ENCODE results near the gene HECA.
"Not testable (repeated sequence)": the region's sequence is repeated elsewhere in the genome, so short reads cannot be mapped to it uniquely, and the experiment has no call there.

HECA gene

DNA sequence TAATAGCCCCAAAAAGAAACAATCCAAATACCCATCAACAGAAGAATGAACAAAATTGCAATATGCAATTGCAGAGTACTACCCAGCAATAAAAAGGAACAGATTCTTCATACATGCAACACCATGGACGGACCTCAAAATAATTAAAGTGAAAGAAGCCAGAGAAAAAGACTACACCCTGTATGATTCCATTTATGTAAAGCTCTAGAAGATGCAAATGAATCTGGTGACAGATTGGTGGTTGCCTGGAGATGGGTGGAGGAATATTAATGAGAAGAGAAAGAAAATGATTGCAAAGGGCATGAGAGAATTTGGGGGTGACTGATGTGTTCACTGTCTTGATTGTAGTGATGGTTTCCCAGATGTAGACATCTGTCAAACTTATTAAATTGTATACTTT lies 51.8 kb downstream of the HECA start:
- peaks cover 45% of the 10 kb centered on the region for H3K4me1 Mint-ChIP-seq
- no peak overlapping the region for H3K4me3 Mint-ChIP-seq
- H3K36me3 Mint-ChIP-seq (ENCODE audit: low read depth) = peaks cover 6% of the 10 kb centered on the region
- DNase-seq = no peak
- H3K9me3 Mint-ChIP-seq = no peaks in the 10 kb centered on the region
- H3K27me3 Mint-ChIP-seq = no peaks in the 10 kb centered on the region
- peak overlapping the region; percentile 83 for H3K27ac Mint-ChIP-seq
- ATAC-seq = no peak

DNA sequence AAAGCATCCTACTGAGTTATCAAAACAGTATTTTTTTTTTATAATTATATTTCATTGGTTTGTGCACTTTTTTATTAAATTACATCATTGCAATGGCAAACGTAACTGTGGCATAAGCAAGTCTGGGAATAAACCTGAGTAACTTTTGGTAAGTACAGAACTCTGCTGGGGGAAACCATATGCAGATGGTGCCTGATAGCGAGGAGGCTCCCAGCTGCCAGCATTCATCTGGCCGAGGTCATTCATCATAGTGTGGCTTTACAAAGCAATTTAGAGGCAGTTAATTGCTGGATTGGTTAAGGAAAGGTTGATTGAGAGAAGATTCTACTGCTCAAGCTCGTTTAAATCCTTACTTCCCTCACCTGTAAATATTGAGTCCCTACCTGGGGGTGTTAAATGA lies 52.6 kb downstream of the HECA start:
- H3K4me3 Mint-ChIP-seq = no peak overlapping the region
- peak; percentile 31 for ATAC-seq
- no peaks in the 10 kb centered on the region for H3K9me3 Mint-ChIP-seq
- H3K27ac Mint-ChIP-seq = no peak overlapping the region
- H3K36me3 Mint-ChIP-seq (ENCODE audit: low read depth) = peaks cover 6% of the 10 kb centered on the region
- H3K27me3 Mint-ChIP-seq = no peaks in the 10 kb centered on the region
- peaks cover 45% of the 10 kb centered on the region for H3K4me1 Mint-ChIP-seq
- no peak for DNase-seq

DNA sequence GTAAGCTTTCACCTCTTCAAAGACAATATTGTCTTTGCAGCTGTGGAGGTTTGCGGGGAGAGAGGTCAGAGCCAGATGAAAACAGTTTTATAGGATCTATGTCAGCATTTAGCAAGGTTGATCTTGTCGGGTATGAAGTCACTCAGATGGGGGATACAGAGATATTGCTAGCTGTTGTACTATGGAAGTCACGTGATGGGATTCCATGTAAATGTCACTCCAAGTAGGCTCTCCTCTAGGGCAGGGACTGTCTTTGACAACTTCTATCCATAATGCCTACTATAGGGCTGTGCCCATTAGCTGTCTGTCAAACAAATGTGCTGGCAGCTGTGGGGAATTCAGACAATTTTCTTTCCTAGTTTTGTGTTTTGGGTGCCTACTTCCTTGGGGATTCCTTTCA lies 54.8 kb downstream of the HECA start:
- peaks cover 6% of the 10 kb centered on the region for H3K36me3 Mint-ChIP-seq (ENCODE audit: low read depth)
- peak overlapping the region; percentile 27 for H3K27ac Mint-ChIP-seq
- H3K4me1 Mint-ChIP-seq = peaks cover 33% of the 10 kb centered on the region
- DNase-seq (no peak), ATAC-seq (no peak)
- no peaks in the 10 kb centered on the region for H3K27me3 Mint-ChIP-seq
- no peak overlapping the region for H3K4me3 Mint-ChIP-seq
- peaks cover 6% of the 10 kb centered on the region for H3K9me3 Mint-ChIP-seq

- H3K27me3 Mint-ChIP-seq = no peaks in the 10 kb centered on the region
- H3K4me1 Mint-ChIP-seq = no peaks in the 10 kb centered on the region
- H3K4me3 Mint-ChIP-seq = no peak overlapping the region
- DNase-seq (no peak), ATAC-seq (no peak)
- peaks cover 7% of the 10 kb centered on the region for H3K9me3 Mint-ChIP-seq
- H3K27ac Mint-ChIP-seq = no peak overlapping the region
- H3K36me3 Mint-ChIP-seq (ENCODE audit: low read depth) = no peaks in the 10 kb centered on the region
Measured at GRCh38 chr6:139194740-139195139, 59.9 kb downstream of the HECA start.

- ATAC-seq (no peak), DNase-seq (no peak)
- Mint-ChIP-seq H3K4me1 (no peaks in the 10 kb centered on the region), H3K36me3 (ENCODE audit: low read depth) (no peaks in the 10 kb centered on the region), H3K27me3 (no peaks in the 10 kb centered on the region), H3K9me3 (peaks cover 10% of the 10 kb centered on the region), H3K4me3 (no peak overlapping the region), H3K27ac (no peak overlapping the region)
Measured at GRCh38 chr6:139198529-139199288, 63.8 kb downstream of the HECA start.

- no peaks in the 10 kb centered on the region for H3K4me1 Mint-ChIP-seq
- no peaks in the 10 kb centered on the region for H3K27me3 Mint-ChIP-seq
- no peak overlapping the region for H3K4me3 Mint-ChIP-seq
- DNase-seq (no peak), ATAC-seq (no peak)
- peaks cover 13% of the 10 kb centered on the region for H3K9me3 Mint-ChIP-seq
- no peak overlapping the region for H3K27ac Mint-ChIP-seq
- peaks cover 6% of the 10 kb centered on the region for H3K36me3 Mint-ChIP-seq (ENCODE audit: low read depth)
Measured at GRCh38 chr6:139201378-139201777, 66.5 kb downstream of the HECA start.

DNA sequence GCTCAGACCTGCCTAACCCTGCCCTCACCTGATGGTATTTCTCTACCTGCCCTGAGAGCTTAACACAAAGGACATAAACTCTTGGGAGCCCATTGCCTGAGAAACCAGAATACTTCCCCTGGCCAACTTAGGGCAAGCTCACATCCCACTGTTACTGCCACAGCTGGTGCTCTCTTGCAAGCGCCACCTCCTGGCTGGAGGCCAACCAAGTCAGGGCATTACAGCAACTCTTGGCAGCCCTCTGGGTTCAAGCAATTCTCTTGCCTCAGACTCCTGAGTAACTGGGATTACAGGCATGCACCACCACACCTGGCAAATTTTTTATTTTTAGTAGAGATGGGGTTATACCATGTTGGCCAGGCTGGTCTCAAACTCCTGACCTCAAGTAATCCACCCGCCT lies 70.1 kb downstream of the HECA start:
- ATAC-seq (no peak), DNase-seq (peak; percentile 10)
- peaks cover 3% of the 10 kb centered on the region for H3K4me1 Mint-ChIP-seq
- no peak overlapping the region for H3K4me3 Mint-ChIP-seq
- H3K27ac Mint-ChIP-seq = no peak overlapping the region
- no peaks in the 10 kb centered on the region for H3K27me3 Mint-ChIP-seq
- H3K9me3 Mint-ChIP-seq = peaks cover 37% of the 10 kb centered on the region
- peaks cover 9% of the 10 kb centered on the region for H3K36me3 Mint-ChIP-seq (ENCODE audit: low read depth)

GRCh38 chr6:139205843-139206242 lies 71.0 kb downstream of the HECA start:
- Mint-ChIP-seq H3K27ac (no peak overlapping the region), H3K4me1 (peaks cover 6% of the 10 kb centered on the region), H3K36me3 (ENCODE audit: low read depth) (peaks cover 9% of the 10 kb centered on the region), H3K4me3 (no peak overlapping the region), H3K27me3 (no peaks in the 10 kb centered on the region), H3K9me3 (peaks cover 43% of the 10 kb centered on the region)
- ATAC-seq (no peak), DNase-seq (no peak)

- H3K36me3 Mint-ChIP-seq (ENCODE audit: low read depth) = peaks cover 11% of the 10 kb centered on the region
- not testable (repeated sequence) for DNase-seq, H3K27me3 Mint-ChIP-seq, H3K27ac Mint-ChIP-seq, H3K4me3 Mint-ChIP-seq, H3K4me1 Mint-ChIP-seq, ATAC-seq
- peaks cover 42% of the 10 kb centered on the region for H3K9me3 Mint-ChIP-seq
Measured at GRCh38 chr6:139210766-139211165, 75.9 kb downstream of the HECA start.

DNA sequence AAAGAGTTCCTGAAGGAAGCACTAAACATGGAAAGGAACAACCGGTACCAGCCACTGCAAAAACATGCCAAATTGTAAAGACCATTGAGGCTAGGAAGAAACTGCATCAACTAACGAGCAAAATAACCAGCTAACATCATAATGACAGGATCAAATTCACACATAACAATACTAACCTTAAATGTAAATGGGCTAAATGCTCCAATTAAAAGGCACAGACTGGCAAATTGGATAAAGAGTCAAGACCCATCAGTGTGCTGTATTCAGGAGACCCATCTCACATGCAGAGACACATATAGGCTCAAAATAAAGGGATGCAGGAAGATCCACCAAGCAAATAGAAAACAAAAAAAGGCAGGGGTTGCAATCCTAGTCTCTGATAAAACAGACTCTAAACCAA lies 77.6 kb downstream of the HECA start:
- H3K4me3 Mint-ChIP-seq; H3K27me3 Mint-ChIP-seq; H3K4me1 Mint-ChIP-seq; DNase-seq; ATAC-seq; H3K36me3 Mint-ChIP-seq (ENCODE audit: low read depth); H3K27ac Mint-ChIP-seq: not testable (repeated sequence)
- H3K9me3 Mint-ChIP-seq = peaks cover 30% of the 10 kb centered on the region

- ATAC-seq (peak; percentile 100), DNase-seq (peak; percentile 63)
- Mint-ChIP-seq H3K27ac (no peak overlapping the region), H3K4me1 (peaks cover 10% of the 10 kb centered on the region), H3K4me3 (no peak overlapping the region), H3K36me3 (ENCODE audit: low read depth) (no peaks in the 10 kb centered on the region), H3K9me3 (no peaks in the 10 kb centered on the region), H3K27me3 (no peaks in the 10 kb centered on the region)
Measured at GRCh38 chr6:139219271-139219729, 84.4 kb downstream of the HECA start.

GRCh38 chr6:139219746-139220145 lies 84.9 kb downstream of the HECA start:
- no peaks in the 10 kb centered on the region for H3K36me3 Mint-ChIP-seq (ENCODE audit: low read depth)
- H3K27ac Mint-ChIP-seq = no peak overlapping the region
- no peak for DNase-seq

GRCh38 chr6:139228387-139228786 lies 93.5 kb downstream of the HECA start:
- not testable (repeated sequence) for DNase-seq; H3K4me1 Mint-ChIP-seq; ATAC-seq; H3K27ac Mint-ChIP-seq; H3K4me3 Mint-ChIP-seq; H3K27me3 Mint-ChIP-seq; H3K36me3 Mint-ChIP-seq (ENCODE audit: low read depth); H3K9me3 Mint-ChIP-seq

More at GRCh38 chr6:139219746-139220145, 84.9 kb downstream of the HECA start:
- Mint-ChIP-seq H3K27me3 (no peaks in the 10 kb centered on the region), H3K4me1 (peaks cover 10% of the 10 kb centered on the region), H3K9me3 (no peaks in the 10 kb centered on the region), H3K4me3 (no peak overlapping the region)
- no peak for ATAC-seq
